HepG2 (cell line): ENCODE data around the gene FGF1. TPM values are rescaled to one million over a fixed set of nuclear protein-coding genes. Genes with fewer than 3 reads are reported as not detected.

Experiments used
- HNRNPLL ChIP-seq: fragments of 200-400 bp; formaldehyde crosslinking; IDR thresholded peaks from 2 replicates; pipeline ENCODE4 v1.6.1; 2017; ENCODE audit warnings: mild to moderate bottlenecking, low read depth, low read length; ENCODE audit not compliant: poor library complexity, severe bottlenecking
- NFATC3 ChIP-seq: sonication (generic); formaldehyde crosslinking; IDR thresholded peaks from 2 replicates; pipeline ENCODE4 v1.5.1; 2020; ENCODE audit warnings: mild to moderate bottlenecking, missing genetic modification reagents
- NONO ChIP-seq, 2 experiments: fragments of 450-650 bp in 1 of 2; sonication (generic) in 1 of 2; formaldehyde crosslinking in 1 of 2; IDR thresholded peaks in 1 of 2; conservative IDR thresholded peaks in 1 of 2; 2 replicates each; pipeline versions ENCODE4 v1.6.1 to v1.8.0; 2017 to 2022; ENCODE audit warnings: mild to moderate bottlenecking in 1 of 2, missing genetic modification reagents in 1 of 2, moderate library complexity in 1 of 2
- ZBTB46 ChIP-seq: sonication (generic); formaldehyde crosslinking; IDR thresholded peaks from 2 replicates; pipeline ENCODE4 v1.4.0; 2020; ENCODE audit warnings: mild to moderate bottlenecking, missing genetic modification reagents, borderline replicate concordance
- ZNF44 ChIP-seq: sonication (generic); formaldehyde crosslinking; IDR thresholded peaks from 2 replicates; pipeline ENCODE4 v1.5.1; 2020; ENCODE audit warnings: mild to moderate bottlenecking, missing genetic modification reagents
- polyA plus RNA-seq, 8 experiments: library from polyadenylated mRNA; depleted of rRNA in 3 of 8; stranded (reverse) in 7 of 8; unstranded in 1 of 8; fragments of >200 nt; fragmentation: Illumina TruSeq in 4 of 8; extraction: Trizol in 4 of 8; gene quantifications; 2 replicates each; pipeline versions ENCODE4 v1.2.1 to v1.2.3, GENCODE V29; 2011 to 2016; ENCODE audit warnings: low read depth in 4 of 8, missing spikeins in 1 of 8, mixed read lengths in 1 of 8; ENCODE audit not compliant: insufficient read depth in 1 of 8
- total RNA-seq, 5 experiments: library from RNA; depleted of rRNA; stranded (reverse); fragments of >200 nt; fragmentation: Illumina TruSeq; extraction: Trizol; gene quantifications; 2 replicates each; pipeline ENCODE4 v1.2.3, GENCODE V29; 2016; ENCODE audit warnings: low read depth in 1 of 5
- TF ChIP-seq, protein P1 (sequence below): sonication (generic); formaldehyde crosslinking; IDR thresholded peaks from 2 replicates; pipeline ENCODE4 v1.5.1; 2020; ENCODE audit warnings: mild to moderate bottlenecking, missing genetic modification reagents, moderate library complexity
- TF ChIP-seq, protein P2 (sequence below): sonication (generic); formaldehyde crosslinking; IDR thresholded peaks from 2 replicates; pipeline ENCODE4 v1.5.0; 2020; ENCODE audit warnings: missing genetic modification reagents
- TF ChIP-seq, protein P3 (sequence below): sonication (generic); formaldehyde crosslinking; IDR thresholded peaks from 2 replicates; pipeline ENCODE4 v1.4.0; 2020; ENCODE audit warnings: missing genetic modification reagents

FGF1 gene
- total and polyA plus RNA-seq, 2 of the 13 experiments (the other 11 are each of a cell fraction or from before 2014, with no cell fraction given), result not detected

DNA sequence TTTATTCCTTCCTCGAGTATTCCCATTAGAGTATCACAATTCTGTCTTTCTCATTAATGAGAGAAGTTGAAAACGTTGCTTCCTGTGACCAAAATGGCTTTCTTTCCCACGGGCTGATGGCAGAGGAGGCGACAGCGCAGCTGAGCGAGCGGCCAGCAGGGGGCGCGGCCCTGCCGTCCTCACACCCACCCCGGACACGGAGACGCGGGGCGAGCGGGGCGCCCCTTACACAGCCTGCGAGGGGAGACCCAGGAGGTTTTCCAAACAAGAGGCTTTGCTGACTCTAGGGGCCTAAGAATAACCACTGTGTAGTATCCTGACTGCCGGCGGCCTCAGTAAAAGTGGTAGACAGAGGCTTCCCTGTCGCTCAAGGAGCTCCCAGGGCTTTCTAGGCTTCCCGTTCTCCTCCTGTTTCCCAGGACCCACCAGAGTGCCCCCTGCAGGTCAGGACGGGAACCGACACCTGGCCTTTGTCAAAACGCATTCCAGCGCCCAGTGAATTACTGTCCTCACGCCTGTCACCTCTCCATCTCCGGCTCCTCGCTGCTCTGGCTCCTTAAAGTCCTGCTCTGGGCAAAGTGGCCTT, 27.3 kb upstream of the FGF1 start (continued):
- TF ChIP-seq, protein P1, sequence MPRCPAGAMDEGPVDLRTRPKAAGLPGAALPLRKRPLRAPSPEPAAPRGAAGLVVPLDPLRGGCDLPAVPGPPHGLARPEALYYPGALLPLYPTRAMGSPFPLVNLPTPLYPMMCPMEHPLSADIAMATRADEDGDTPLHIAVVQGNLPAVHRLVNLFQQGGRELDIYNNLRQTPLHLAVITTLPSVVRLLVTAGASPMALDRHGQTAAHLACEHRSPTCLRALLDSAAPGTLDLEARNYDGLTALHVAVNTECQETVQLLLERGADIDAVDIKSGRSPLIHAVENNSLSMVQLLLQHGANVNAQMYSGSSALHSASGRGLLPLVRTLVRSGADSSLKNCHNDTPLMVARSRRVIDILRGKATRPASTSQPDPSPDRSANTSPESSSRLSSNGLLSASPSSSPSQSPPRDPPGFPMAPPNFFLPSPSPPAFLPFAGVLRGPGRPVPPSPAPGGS, result no peak
- TF ChIP-seq, protein P2, sequence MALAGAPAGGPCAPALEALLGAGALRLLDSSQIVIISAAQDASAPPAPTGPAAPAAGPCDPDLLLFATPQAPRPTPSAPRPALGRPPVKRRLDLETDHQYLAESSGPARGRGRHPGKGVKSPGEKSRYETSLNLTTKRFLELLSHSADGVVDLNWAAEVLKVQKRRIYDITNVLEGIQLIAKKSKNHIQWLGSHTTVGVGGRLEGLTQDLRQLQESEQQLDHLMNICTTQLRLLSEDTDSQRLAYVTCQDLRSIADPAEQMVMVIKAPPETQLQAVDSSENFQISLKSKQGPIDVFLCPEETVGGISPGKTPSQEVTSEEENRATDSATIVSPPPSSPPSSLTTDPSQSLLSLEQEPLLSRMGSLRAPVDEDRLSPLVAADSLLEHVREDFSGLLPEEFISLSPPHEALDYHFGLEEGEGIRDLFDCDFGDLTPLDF (CRISPR knock-in tag), result no peak
- TF ChIP-seq HNRNPLL, result peak; percentile 58
- TF ChIP-seq, protein P3, sequence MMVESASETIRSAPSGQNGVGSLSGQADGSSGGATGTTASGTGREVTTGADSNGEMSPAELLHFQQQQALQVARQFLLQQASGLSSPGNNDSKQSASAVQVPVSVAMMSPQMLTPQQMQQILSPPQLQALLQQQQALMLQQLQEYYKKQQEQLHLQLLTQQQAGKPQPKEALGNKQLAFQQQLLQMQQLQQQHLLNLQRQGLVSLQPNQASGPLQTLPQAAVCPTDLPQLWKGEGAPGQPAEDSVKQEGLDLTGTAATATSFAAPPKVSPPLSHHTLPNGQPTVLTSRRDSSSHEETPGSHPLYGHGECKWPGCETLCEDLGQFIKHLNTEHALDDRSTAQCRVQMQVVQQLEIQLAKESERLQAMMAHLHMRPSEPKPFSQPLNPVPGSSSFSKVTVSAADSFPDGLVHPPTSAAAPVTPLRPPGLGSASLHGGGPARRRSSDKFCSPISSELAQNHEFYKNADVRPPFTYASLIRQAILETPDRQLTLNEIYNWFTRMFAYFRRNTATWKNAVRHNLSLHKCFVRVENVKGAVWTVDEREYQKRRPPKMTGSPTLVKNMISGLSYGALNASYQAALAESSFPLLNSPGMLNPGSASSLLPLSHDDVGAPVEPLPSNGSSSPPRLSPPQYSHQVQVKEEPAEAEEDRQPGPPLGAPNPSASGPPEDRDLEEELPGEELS (CRISPR knock-in tag), result peak; percentile 16; the same call in 1 of the 2 replicates
- no peak for TF ChIP-seq ZBTB46
- TF ChIP-seq NONO (IDR thresholded peaks at IDR 0.05), result no peak
- TF ChIP-seq NONO (CRISPR knock-in tag; conservative IDR thresholded peaks at IDR 0.05), result peak; percentile 51; the same call in 1 of the 2 replicates
- 0 out of 2 replicates have a peak, but pooled peaks have one; percentile 57 for TF ChIP-seq NFATC3
- TF ChIP-seq ZNF44 (CRISPR knock-in tag), result peak; percentile 83; the same call in 1 of the 2 replicates
